BLaER1 (cell line): Measurements from ENCODE around the gene AGMO.

Source experiments
- H3K27ac ChIP-seq: shearing (Covaris generic); formaldehyde crosslinking; 2 replicates; pipeline ENCODE4 v1.8.1; 2022
- H3K27me3 ChIP-seq: shearing (Covaris generic); formaldehyde crosslinking; 2 replicates; pipeline ENCODE4 v1.8.1; 2022
- H3K36me3 ChIP-seq: shearing (Covaris generic); formaldehyde crosslinking; 2 replicates; pipeline ENCODE4 v1.8.1; 2022
- H3K4me1 ChIP-seq: shearing (Covaris generic); formaldehyde crosslinking; 2 replicates; pipeline ENCODE4 v1.8.1; 2022
- H3K4me2 ChIP-seq: shearing (Covaris generic); formaldehyde crosslinking; 2 replicates; pipeline ENCODE4 v1.8.1; 2022
- H3K4me3 ChIP-seq: shearing (Covaris generic); formaldehyde crosslinking; 2 replicates; pipeline ENCODE4 v1.8.1; 2022
- H3K9ac ChIP-seq: shearing (Covaris generic); formaldehyde crosslinking; 2 replicates; pipeline ENCODE4 v1.8.1; 2022
- H3K9me3 ChIP-seq: shearing (Covaris generic); formaldehyde crosslinking; 2 replicates; pipeline ENCODE4 v1.8.1; 2022
- H4K20me1 ChIP-seq: shearing (Covaris generic); formaldehyde crosslinking; 2 replicates; pipeline ENCODE4 v1.8.1; 2022
- Cebpa-rat ChIP-seq: shearing (Covaris generic); IDR thresholded peaks from 2 replicates; pipeline ENCODE4 v1.8.1; 2022

AGMO gene

DNA sequence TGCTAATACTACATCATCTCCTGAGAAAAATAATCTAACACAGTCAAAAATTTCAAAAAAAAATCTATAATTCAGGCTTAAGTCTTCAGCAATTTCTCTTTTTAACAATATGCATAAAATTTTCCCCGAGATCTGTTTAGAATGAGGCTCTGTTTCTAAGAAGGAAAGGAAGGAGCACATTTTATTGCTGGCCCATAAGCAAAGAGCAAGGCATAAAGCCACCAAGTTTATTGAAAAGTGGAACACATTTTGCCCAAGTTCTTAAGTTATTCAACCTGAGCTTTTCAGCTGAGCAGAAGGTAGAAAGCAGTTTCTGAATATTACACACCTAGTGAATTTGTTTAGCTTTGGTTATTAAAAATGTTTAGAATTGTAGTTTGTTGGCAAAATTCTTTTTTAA, 73.9 kb downstream of the AGMO start:
- Histone ChIP-seq H3K9me3 (no peaks in the 10 kb centered on the region), H3K27ac (no peak overlapping the region), H3K4me1 (no peaks in the 10 kb centered on the region), H4K20me1 (no peaks in the 10 kb centered on the region), H3K4me3 (no peak overlapping the region), H3K4me2 (no peak overlapping the region), H3K36me3 (no peaks in the 10 kb centered on the region), H3K9ac (no peak overlapping the region), H3K27me3 (no peaks in the 10 kb centered on the region)
- no peak for TF ChIP-seq Cebpa-rat

DNA sequence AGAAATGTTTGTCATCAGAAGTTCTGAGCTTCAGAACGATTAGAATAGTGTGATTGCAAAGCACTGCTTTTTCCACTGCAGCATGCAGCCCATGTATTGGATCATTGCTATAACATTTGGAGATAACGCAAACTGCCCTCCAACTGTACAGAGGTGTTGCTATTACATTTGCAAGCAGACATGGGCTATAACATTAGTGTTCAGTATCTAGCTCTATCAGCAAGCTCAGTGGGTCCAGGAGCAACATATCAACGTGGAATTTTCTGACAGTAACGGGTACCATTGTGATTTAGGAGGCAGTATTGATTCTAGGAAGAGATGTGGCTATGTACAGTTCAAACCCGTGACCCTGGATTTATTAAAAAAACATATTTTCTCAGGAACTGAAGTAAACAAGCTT, 75.8 kb downstream of the AGMO start:
- Histone ChIP-seq H3K36me3 (no peaks in the 10 kb centered on the region), H3K27ac (no peak overlapping the region), H4K20me1 (no peaks in the 10 kb centered on the region), H3K9me3 (no peaks in the 10 kb centered on the region), H3K27me3 (no peaks in the 10 kb centered on the region), H3K4me3 (no peak overlapping the region), H3K4me1 (no peaks in the 10 kb centered on the region), H3K4me2 (no peak overlapping the region), H3K9ac (no peak overlapping the region)
- TF ChIP-seq Cebpa-rat, result no peak

DNA sequence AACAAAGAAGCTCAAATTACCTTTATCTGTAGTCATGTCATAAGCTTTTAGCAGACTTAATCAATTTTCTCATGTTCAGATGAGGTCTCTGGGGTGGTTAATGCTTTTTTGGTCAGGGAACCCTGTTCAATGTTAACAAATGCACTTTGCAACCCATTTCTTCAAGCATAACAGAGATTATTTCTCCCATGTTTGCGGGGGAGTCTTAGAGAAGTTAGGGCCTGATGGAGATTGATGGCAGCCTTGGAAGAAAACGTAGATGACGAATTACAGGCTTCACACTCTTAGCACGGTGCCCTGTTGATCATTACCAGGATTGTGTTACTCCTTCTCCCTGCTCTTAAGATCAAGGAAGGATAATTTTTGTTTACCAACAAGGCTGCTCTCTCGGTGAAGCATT, 76.4 kb downstream of the AGMO start:
- H3K4me1 ChIP-seq, result no peaks in the 10 kb centered on the region
- H4K20me1 ChIP-seq, result no peaks in the 10 kb centered on the region
- H3K4me3 ChIP-seq, result no peak overlapping the region
- TF ChIP-seq Cebpa-rat, result no peak
- no peak overlapping the region for H3K27ac ChIP-seq
- H3K27me3 ChIP-seq, result no peaks in the 10 kb centered on the region
- H3K9me3 ChIP-seq, result no peaks in the 10 kb centered on the region
- H3K4me2 ChIP-seq, result no peak overlapping the region
- no peak overlapping the region for H3K9ac ChIP-seq
- H3K36me3 ChIP-seq, result no peaks in the 10 kb centered on the region

DNA sequence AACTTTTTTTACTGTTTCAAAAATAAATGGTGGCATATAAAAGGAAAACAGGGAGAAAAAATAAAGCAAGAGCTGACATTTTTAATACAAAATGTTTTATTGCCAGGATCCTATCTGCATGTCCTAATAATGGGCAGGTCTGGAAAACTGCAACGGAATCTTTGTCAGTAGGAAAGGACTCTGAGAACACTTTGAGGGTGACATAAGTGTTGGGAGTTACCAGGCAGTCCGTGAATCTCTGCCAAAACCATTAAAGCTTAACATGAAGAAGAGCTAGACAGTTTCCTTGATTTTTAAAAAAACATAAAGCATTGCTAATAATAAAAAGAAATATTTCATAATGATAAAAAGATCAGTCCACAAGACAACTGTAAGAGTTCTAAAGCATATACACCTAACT, 80.7 kb downstream of the AGMO start:
- Histone ChIP-seq H3K36me3 (no peaks in the 10 kb centered on the region), H3K9ac (no peak overlapping the region), H3K4me2 (no peak overlapping the region), H3K4me1 (no peaks in the 10 kb centered on the region), H3K9me3 (no peaks in the 10 kb centered on the region), H3K27me3 (no peaks in the 10 kb centered on the region), H3K27ac (no peak overlapping the region), H4K20me1 (no peaks in the 10 kb centered on the region), H3K4me3 (no peak overlapping the region)
- TF ChIP-seq Cebpa-rat, result no peak

DNA sequence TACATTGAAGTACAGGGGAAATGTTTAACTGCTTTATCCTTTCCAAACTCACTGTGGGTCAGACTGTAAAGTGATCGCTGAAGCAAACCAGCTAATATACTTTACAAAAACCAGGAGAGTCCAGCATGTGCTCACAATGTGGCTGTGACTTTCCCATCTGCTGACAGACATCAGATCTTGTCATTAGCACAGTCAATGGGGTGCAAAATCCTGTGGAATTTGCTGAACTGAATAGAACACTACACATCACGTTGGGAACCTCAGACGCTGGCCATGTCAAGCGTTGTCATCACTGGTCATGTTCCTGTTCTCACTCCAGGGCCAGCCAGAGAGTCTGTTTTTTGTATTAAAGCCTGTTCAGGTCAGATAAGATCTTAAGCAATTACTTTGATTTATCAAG, 83.4 kb downstream of the AGMO start:
- Histone ChIP-seq H3K4me2 (no peak overlapping the region), H3K36me3 (no peaks in the 10 kb centered on the region), H4K20me1 (no peaks in the 10 kb centered on the region), H3K4me1 (no peaks in the 10 kb centered on the region), H3K27me3 (no peaks in the 10 kb centered on the region), H3K9ac (no peak overlapping the region), H3K9me3 (no peaks in the 10 kb centered on the region), H3K4me3 (no peak overlapping the region), H3K27ac (no peak overlapping the region)
- TF ChIP-seq Cebpa-rat, result no peak

DNA sequence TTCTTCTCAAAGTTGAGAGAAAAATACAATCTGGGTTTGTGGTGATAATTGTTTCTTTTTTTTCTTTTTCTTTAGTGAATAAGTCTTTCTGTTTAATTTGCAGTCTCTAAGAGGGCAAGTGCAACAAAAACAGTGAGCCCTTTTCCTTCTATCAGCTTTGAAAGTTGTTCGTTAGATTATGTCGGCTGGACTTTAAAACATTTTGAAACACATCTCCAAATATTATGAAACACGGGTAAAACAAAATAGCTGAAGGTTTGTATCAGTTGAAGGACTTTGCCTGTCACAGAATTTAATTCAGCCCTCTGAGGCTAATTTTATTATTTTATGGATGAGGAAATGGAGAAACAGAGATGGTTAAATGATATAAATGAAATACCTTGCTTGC, 85.3 kb downstream of the AGMO start:
- H4K20me1 ChIP-seq, result no peaks in the 10 kb centered on the region
- H3K4me1 ChIP-seq, result no peaks in the 10 kb centered on the region
- no peak overlapping the region for H3K4me3 ChIP-seq
- H3K27me3 ChIP-seq, result no peaks in the 10 kb centered on the region
- H3K36me3 ChIP-seq, result no peaks in the 10 kb centered on the region
- H3K9ac ChIP-seq, result no peak overlapping the region
- no peaks in the 10 kb centered on the region for H3K9me3 ChIP-seq
- no peak overlapping the region for H3K4me2 ChIP-seq
- H3K27ac ChIP-seq, result no peak overlapping the region
- TF ChIP-seq Cebpa-rat, result no peak

DNA sequence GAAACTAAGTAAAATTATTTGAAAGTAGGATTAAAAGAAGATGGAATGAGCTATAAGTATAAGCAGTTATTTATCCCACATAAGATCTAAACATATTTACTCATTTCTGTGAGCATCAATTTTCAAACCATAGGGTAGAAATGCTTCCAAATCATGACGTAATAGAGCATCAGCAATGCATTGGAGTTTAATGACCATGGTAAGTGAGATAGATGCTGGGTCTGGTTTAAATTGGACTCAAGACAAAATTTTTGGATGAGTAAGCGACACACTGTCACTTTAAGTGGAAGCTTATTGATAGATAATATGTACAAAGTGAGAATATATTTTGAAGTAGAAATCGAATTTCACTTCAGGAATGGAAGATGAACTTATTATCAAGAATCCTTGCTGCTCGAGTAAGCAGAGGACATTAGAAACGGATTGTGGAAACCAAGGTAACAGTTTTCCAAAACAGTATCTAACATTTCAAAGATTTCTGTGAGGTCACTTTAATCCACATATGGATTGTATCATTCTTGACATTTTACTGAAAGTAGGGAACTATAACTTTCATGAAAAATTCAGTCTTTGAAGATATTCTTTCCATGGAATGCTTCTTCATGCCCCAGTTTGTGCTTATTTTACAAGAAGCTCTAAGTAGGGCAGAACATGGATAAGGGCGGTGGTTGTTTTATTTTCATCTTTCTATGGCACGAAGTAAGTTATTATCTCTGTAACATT, 85.8 kb downstream of the AGMO start:
- Histone ChIP-seq H3K9ac (no peak overlapping the region), H3K36me3 (no peaks in the 10 kb centered on the region), H3K4me2 (no peak overlapping the region), H3K4me1 (no peaks in the 10 kb centered on the region), H3K9me3 (no peaks in the 10 kb centered on the region), H3K27me3 (no peaks in the 10 kb centered on the region), H3K4me3 (no peak overlapping the region), H4K20me1 (no peaks in the 10 kb centered on the region), H3K27ac (no peak overlapping the region)
- no peak for TF ChIP-seq Cebpa-rat

DNA sequence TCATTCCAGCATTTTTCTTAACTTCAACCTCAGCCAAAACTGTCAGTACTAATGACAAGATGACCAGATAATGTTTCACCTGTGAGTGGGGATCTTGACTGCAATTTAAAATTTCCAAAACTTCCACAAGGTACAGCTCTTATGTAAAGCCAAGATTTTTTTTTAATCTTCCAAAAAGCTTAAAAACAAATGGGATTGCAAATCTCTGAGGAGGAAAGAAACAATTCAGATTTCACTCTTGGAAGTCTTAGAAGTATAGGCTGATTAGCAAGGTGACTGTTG, 90.2 kb downstream of the AGMO start:
- H3K9me3 ChIP-seq, result no peaks in the 10 kb centered on the region
- H3K36me3 ChIP-seq, result no peaks in the 10 kb centered on the region
- H3K4me1 ChIP-seq, result no peaks in the 10 kb centered on the region
- H3K4me3 ChIP-seq, result no peak overlapping the region
- H3K27me3 ChIP-seq, result no peaks in the 10 kb centered on the region
- no peak overlapping the region for H3K27ac ChIP-seq
- H3K9ac ChIP-seq, result no peak overlapping the region
- TF ChIP-seq Cebpa-rat, result no peak
- H3K4me2 ChIP-seq, result no peak overlapping the region
- H4K20me1 ChIP-seq, result no peaks in the 10 kb centered on the region

DNA sequence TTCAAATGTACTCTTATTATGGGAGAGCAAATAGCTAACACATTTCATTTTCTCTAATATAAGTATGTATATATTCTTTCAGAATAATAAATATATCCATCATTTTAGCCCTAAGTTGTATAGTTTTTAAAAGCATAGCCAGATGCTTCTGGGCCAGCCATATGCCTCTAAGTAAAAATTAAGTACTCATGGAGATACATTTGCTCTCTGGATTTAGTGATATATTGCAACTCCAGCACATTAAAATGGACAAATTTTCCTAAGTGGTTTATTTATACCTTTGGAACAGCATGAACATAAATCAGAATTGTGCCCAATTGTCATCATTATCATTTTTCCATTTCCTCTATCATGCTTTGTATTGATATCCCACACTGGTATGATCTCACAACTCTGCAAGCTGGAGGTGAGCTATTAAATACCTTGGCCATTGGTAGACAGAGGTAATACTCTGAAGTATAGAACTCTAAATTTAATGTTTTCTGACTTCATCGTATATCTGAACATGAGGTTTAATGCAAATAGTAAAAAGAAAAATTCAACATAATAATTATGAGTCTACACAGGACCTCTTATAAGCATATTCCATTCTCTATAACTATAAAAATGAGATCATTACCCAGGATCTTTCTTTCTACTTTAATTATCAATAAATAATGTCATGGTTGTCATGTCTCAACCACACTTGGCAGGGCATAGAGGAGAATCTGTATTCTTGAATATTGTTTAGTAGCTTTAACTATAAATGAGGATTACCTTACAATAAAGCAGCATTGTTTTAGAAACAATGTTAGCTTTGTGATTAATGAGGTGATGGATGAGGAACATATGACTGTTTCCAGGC, 90.8 kb downstream of the AGMO start:
- no peaks in the 10 kb centered on the region for H3K36me3 ChIP-seq
- H3K27ac ChIP-seq, result no peak overlapping the region
- H4K20me1 ChIP-seq, result no peaks in the 10 kb centered on the region
- TF ChIP-seq Cebpa-rat, result no peak
- H3K4me3 ChIP-seq, result no peak overlapping the region
- H3K4me2 ChIP-seq, result no peak overlapping the region
- no peak overlapping the region for H3K9ac ChIP-seq
- no peaks in the 10 kb centered on the region for H3K4me1 ChIP-seq
- no peaks in the 10 kb centered on the region for H3K9me3 ChIP-seq
- no peaks in the 10 kb centered on the region for H3K27me3 ChIP-seq

DNA sequence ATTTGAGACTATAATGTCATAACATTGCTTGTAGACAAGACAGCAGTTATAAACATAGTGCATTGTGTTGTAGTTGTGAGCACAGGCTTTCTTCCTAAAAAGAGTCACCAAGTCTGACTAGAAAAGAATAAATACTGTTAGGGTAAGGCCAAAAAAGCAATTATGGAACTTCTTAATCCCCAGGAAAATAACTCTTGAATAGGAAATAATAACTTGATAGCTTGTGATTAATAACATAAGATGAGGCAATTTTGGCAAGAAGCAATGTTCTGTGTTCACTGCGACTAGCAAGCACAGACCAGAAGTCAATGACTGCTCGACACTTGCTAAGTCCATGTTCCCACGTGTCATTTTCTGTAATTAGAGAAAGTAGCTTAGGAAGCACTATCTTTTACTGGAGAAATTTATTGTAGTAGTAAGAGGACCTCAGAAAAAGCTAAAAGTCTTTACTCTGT, 97.1 kb downstream of the AGMO start:
- H3K4me2 ChIP-seq, result no peak overlapping the region

More for the DNA sequence above, 97.1 kb downstream of the AGMO start:
- Histone ChIP-seq H3K36me3 (no peaks in the 10 kb centered on the region), H3K27ac (no peak overlapping the region), H4K20me1 (no peaks in the 10 kb centered on the region), H3K4me1 (no peaks in the 10 kb centered on the region), H3K27me3 (no peaks in the 10 kb centered on the region), H3K9me3 (no peaks in the 10 kb centered on the region), H3K4me3 (no peak overlapping the region), H3K9ac (no peak overlapping the region)
- no peak for TF ChIP-seq Cebpa-rat
